Hematopoietic multipotent progenitor cell treated with erythropoietin and hydrocortisone succinate and interleukin-3 and kit ligand, for 8 days (in vitro differentiated cells): ENCODE results near the gene NUCB1.
A peak's percentile ranks its signal among the peaks of the same experiment; 100 is the strongest.

Experiments
- DNase-seq: peaks from one replicate; pipeline ENCODE4 v3.0.0-alpha.2; 2015

The NUCB1 gene

DNA sequence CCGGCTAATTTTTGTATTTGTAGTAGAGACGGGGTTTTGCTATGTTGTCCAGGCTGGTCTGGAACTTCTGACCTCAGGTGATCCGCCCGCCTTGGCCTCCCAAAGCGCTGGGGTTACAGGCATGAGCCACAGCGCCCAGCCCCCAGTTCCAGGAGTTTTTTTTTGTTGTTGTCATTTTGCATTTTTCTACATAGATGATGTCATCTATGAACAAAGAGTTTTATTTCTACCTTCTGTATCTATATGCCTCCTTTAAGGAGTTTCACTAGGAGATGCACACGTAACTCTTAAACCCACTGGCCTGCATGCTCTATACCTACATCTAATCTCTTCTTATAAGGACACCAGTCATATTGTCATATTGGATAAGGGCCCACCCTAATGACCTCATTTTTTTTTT, 38.1 kb downstream of the NUCB1 start:
- no peak for DNase-seq

DNA sequence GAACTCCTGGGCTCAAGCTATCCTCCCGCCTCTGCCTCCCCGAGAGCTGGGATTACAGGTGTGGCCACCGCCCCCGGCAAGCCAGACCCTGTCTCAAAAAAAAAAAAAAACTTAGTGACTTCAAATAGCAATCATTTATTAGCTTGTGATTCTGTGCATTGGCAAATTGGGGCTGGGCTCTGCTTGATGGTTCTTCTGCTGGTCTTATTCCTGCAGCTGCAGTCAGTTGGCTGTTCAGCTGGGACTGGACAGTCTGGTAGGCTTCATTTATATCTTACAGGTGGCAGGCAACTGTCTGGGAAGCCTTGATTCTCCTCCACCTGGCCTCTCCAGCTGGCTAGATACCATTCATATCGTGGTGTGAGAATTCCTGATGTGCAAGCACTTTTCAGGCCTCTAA, 40.8 kb downstream of the NUCB1 start:
- no peak for DNase-seq

DNA sequence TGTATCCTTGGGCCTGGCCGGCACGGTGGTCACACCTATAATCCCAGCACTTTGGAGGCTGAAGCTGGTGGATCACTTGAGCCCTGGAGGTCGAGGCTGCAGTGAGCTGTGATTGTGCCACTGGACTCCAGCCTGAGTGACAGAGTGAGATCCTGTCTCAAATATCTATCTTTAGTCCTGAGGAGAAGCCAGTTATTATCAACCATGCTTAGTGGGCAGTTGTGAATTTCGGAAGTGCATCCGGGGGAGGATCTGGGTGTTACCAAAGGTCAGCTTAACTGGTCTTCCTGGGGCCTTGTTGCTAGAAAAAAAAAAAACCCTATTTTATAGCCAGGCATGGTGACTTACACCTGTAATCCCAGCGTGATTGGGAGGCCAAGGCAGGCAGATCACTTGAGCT, 43.0 kb downstream of the NUCB1 start:
- no peak for DNase-seq

DNA sequence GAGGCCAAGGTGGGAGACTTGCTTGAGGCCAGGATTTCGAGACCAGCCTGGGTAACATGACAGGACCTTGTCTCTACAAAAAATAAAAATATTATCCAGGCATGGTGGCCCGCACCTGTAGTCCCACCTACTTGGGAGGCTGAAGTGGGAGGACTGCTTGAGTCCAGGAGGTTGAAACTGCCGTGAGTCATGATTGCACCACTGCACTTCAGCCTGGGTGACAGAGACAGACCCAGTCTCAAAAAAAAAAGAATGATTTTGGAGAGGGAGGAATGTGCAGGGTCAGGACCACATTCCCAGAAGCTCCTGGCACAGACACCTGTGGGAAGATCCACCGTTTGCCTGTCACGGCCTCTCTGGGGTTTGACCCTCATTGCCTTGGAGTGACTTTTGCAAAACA, 45.3 kb downstream of the NUCB1 start:
- no peak for DNase-seq

DNA sequence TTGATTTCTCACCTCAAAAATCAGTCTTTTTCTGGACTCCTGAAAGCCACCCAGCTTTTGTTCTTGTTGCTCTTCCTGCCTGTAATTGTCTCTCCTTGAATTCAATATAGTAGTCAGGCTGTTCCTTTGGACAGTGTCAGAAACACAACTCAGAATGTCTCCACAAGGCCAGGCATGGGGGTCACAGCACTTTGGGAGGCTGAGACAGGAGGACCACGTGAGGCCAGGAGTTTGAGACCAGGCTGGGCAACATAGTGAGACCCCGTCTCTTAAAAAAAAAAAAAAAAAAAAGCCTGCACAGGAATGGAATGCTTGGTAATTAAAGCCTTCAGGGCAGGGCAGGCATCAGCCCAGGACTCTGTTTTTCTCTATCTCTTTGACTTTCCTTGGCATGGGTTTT, 45.7 kb downstream of the NUCB1 start:
- DNase-seq: no peak

DNA sequence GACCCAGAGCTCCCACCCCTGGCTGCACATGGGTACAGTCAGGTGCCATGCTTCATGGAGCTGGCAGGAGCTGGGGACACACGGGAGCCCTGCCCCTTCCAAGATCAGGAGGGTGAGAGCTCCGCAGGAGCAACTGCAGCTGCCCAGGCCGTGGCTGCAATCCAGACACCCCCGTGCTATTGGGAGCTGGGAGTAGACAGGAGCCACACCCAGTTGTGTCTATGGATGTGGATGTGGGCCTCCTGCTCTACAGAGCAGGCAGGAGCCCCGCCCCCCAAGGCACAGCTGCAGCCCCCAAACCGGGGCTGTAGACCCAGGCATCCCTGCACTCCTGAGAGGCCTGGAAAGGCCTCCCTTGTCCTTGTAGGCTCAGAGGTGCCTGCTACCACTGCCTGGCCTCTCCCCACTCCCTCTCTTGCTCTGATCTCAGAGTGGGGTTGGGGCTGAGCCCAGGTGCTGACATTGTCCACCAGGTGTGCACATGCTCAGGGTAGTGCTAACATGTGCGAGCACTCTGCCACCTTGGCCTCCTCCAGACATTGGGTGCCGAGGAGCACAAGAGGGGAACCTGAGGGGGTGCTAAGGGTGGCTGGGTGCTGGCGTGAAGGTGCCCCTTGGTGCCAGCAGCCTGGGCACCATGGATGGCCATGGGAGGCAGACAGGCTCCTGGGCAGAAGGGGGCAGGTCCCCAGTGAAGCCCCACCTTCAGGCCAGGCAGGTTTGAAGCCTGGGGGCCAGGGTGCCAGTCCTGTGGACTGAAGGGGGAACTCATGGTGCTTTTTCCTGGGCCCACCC, 46.5 kb downstream of the NUCB1 start:
- DNase-seq: no peak

DNA sequence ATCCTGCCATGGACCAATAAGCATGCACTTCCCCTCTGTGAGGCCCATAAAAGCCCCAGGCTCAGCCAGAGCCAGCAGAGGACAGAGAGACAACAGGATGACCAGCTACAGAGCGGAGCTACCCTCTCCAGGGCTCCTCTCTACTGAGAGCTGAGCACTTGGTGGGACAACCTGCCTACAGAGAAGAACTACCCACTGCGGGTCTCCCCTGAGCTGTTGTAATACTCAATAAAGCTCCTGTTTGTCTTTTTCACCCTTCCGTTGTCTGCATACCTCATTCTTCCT, 47.1 kb downstream of the NUCB1 start:
- no peak for DNase-seq

DNA sequence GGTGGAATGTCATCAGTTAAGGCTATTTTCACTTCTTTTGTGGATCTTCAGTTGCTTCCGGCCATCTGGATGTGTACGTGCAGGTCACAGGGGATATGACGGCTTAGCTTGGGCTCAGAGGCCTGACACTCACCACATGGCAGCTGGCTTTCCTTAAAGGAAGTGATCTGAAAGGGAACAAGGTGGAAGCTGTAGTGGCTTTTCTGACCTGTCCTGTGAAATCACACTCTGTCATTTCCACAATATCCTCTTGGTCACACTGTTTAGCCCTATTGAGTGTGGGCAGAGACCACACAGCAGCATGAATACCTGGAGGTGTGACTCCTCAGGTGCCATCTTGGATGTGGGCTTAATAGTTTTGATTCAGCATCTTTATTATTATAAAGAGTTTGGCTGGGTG, 50.0 kb downstream of the NUCB1 start:
- no peak for DNase-seq

DNA sequence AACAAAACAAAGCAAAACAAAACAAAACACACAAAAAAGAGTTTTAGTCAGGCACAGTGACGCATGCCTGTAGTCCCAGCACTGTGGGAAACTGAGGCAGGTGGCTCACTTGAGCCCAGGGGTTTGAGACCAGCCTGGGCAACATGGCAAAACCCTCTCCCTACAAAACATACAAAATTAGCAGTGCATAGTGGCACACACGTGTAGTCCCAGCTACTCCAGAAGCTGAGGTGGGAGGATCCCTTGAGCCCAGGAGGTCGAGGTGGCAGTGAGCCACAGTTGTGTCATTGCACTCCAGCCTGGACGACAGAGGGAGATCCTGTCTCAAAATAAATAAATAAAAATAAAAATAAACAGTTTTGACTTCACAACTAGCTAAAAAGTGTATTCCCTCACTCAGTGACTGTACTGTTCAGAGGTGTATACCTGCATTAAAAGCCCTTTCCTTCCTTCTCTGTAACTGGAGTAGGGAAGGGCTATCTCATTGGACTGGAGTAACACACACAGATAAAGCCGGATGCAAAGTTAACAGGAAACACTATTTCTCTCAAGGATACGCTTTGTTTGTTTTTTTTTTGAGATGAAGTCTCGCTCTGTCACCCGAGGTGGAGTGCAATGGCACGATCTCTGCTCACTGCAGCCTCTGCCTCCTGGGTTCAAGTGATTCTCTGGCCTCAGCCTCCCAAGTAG, 50.9 kb downstream of the NUCB1 start:
- no peak for DNase-seq

DNA sequence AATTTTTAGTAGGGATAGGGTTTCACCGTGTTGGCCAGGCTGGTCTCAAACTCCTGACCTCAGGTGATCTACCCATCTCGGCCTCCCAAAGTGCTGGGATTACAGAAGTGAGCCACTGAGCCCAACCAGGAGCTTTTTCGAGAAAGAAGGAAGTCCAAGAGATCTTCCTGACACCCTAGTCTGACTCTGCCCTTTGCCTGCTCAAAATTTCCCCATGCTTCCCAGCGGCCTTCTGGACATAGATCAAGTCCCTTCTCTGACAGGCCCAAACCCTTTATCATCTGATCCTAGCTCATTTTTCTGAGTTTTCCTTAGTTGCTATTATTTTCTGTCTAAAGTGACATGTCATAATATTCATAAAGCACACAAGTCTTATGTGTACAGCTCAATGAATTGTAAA, 53.0 kb downstream of the NUCB1 start:
- no peak for DNase-seq

DNA sequence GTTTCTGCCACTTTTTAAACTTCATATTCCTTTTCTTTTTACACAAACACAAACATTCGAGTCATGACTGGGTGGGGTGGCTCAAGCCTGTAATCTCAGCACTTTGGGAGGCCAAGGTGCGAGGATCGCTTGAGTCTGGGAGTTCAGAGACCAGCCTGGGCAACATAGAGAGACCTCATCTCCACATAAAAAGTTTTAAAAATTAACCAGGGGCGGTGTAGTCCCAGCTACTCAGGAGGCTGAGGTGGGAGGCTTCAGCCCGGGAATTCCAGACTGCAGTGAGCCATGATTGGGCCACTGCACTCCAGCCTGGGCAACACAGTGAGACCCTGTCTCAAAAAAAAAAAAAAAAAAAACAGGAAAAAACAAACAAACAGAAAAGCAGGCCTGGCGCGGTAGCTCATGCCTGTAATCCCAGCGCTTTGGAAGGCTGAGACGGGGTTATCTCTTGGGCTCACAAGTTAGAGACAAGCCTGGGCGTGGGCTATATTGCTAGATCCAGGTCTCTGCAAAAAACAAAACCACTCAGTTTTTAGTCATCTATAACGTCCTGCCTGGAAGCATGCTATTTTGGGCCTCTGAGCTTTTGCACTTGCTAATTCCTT, 54.0 kb downstream of the NUCB1 start:
- no peak for DNase-seq

DNA sequence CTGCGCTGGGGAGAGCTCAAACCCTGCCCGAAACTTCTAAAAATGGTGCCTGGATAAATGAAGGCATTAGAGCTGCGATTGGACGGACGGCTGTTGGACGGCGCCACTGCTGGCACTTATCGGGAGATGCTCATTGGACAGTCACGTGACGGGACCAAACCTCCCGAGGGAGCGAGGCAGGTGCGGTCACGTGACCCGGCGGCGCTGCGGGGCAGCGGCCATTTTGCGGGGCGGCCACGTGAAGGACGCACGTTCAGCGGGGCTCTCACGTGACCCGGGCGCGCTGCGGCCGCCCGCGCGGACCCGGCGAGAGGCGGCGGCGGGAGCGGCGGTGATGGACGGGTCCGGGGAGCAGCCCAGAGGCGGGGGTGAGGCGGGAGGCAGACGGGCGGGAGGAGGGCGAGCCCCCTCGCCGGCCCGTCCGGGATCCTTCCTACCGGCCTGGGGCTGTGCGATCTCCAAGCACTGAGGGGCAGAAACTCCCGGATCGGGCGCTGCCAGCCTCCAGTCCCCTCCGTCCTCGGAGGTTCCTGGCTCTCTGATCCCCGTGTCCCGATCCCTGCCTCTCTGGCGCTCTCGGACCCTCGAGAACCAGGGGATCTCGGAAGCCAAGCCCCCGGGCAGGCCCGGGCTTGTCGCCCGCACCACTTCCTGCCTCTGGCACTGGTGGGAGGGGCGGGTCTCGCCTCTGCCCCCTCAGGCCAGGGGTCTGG, 54.6 kb downstream of the NUCB1 start, which contains the start of gene BAX:
BAX (plus strand) TSS at position 281 of the 713 bp plus-strand sequence; CDS start at position 335, 54 bp downstream.
- peak; percentile 99 for DNase-seq

DNA sequence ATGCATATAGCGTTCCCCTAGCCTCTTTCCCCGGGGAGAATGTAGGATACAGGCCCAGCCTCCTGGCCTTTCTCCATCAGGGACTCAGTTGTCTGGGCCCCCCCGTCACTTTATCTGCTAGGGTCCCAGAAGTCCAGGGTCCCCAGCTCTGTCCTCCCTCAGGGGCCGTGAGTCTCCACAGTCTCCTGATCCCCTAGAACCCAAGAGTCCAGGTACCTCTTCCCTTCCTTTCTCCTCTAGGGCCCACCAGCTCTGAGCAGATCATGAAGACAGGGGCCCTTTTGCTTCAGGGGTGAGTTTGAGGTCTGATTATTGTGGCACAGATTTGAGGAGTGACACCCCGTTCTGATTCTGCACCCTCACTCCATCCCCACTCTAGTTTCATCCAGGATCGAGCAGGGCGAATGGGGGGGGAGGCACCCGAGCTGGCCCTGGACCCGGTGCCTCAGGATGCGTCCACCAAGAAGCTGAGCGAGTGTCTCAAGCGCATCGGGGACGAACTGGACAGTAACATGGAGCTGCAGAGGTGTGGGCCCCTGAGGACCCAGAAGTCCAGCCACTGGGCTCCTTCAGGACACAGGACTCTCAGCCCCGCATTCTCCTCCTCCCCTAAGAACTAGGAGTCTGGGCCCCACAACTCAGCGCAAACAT, 55.3 kb downstream of the NUCB1 start:
- no peak for DNase-seq

DNA sequence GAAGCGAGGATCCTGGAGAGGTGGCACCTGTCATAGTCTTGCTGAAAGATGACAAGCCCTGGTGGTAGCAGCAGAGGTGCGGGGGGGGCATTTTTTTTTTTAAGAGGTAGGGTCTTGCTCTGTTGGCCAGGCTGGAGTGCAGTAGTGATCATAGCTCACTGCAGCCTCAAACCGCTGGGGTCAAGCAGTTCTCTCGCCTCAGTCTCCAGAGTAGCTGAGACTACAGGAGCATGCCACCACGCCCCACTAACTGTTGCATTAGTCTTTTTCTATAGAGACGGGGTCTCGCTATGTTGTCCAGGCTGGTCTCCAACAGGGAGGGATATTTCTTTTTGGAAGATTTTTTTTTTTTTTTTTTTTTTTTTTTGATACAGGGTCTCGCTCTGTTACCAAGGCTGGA, 57.9 kb downstream of the NUCB1 start:
- no peak for DNase-seq

DNA sequence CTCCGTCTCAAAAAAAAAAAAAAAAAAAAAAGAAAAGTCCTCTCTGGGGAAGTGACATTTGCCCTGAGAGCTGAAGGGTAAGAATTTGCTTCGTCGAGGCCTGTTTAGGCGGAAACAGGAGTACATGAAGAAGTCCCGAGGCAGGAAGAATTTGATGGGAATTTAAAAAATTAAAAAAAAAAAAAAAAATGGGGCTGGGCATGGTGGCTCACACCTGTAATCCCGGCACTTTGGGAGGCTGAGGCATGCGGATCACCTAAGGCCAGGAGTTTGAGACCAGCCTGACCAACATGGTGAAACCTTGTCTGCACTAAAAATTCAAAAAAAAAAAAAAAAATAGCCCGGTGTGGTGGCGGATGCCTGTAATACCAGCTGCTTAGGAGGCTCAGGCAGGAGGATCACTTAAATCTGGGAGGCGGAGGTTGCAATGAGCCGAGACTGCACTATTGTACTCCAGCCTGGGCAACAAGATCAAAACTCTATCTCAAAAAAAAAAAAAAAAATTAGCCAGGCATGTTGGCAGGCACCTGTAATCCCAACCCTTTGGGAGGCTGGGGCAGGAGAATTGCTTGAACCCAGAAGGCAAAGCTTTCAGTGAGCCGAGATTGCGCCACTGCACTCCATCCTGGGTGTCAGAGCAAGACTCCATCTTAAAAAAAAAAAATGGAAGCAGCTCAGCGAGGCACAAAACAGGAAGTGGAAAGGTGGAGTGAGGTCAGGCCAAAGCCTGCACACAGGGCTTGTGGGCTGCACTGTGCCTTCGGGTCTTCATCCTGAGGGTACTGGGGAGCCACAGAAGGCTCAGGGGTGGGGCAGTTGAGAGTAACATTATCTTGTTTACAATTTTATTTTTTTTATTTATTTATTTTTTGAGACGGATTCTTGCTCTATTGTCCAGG, 59.5 kb downstream of the NUCB1 start:
- no peak for DNase-seq

DNA sequence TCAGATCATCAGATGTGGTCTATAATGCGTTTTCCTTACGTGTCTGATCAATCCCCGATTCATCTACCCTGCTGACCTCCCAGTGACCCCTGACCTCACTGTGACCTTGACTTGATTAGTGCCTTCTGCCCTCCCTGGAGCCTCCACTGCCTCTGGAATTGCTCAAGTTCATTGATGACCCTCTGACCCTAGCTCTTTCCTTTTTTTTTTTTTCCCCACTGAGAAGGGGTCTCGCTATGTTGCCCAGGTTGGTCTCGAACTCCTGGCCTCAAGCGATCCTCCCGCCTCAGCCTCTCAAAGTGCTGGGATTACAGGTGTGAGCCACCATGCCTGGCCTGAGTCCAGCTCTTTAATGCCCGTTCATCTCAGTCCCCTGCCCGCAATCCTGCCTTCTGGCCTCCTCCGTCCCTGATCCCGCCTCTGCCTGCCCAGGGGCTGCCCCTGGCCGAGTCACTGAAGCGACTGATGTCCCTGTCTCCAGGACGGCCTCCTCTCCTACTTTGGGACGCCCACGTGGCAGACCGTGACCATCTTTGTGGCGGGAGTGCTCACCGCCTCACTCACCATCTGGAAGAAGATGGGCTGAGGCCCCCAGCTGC, 61.0 kb downstream of the NUCB1 start:
- no peak for DNase-seq

DNA sequence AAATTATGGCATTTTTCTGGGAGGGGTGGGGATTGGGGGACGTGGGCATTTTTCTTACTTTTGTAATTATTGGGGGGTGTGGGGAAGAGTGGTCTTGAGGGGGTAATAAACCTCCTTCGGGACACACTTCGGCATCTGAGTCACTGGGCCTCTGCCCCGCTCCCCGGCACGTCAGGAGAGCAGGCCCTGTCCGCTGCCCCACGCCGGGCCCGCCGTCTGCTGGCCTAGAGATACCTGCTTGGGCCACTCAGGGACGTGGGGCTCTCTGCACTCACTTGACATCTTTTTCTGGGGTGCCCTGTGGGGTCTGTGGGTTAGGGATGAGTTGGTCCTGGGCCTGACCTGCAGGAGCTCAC, 61.5 kb downstream of the NUCB1 start:
- DNase-seq: no peak

DNA sequence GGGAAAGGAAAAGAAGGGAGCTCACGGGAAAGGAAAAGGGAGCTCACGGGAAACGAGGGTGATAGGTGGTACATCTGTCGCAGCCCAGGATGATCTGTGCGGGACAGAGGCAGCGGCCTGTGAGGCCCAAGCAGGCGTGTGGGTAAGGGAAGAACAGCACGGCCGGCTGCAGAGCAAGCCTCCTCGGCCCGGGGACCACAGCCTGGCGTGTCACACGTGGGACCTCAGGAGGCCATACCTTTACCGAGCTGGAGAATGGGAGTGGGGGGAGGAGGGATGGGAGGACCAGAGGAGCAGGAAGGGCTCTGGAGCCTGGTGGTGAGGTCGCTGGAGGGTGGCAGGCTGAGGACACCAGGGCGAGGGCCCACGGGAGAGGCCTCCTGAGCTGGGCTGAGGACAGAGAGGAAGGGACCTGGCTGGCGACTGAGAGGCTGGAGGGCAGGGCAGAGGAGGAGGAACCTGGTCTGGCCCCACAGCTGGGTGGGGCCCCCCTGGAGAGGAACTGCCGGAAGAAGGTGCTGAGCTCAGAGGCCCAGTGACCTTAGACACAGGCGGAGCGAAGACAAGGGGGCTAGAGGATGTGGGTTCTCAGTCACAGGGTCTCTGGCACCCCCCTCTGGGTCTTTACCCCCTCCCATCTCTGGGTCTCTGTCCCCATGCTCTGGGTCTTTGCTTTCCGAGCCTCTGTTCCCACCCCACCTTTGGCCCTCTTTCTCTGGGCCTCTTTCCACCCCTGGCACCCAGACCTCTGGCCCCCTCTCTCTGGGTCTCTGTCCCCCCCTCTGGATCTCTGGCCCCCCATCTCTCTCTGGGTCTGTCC, 62.1 kb downstream of the NUCB1 start:
- DNase-seq: peak; percentile 89

DNA sequence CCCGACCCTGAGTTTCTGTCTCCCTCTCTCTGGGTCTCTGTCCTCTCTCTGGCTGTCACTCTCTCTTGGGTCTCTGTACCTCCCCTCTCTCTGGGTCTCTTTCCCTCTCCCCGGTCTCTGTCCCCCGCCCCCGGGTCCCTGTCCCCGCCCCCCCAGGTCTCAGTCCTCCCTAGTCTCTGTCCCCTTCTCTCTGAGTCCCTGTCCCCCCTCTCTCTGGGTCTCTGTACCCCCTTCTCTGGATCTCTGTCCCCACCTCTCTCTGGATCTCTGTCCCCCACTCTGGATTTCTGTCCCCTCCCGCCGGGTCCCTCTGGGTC, 62.7 kb downstream of the NUCB1 start:
- no peak for DNase-seq

DNA sequence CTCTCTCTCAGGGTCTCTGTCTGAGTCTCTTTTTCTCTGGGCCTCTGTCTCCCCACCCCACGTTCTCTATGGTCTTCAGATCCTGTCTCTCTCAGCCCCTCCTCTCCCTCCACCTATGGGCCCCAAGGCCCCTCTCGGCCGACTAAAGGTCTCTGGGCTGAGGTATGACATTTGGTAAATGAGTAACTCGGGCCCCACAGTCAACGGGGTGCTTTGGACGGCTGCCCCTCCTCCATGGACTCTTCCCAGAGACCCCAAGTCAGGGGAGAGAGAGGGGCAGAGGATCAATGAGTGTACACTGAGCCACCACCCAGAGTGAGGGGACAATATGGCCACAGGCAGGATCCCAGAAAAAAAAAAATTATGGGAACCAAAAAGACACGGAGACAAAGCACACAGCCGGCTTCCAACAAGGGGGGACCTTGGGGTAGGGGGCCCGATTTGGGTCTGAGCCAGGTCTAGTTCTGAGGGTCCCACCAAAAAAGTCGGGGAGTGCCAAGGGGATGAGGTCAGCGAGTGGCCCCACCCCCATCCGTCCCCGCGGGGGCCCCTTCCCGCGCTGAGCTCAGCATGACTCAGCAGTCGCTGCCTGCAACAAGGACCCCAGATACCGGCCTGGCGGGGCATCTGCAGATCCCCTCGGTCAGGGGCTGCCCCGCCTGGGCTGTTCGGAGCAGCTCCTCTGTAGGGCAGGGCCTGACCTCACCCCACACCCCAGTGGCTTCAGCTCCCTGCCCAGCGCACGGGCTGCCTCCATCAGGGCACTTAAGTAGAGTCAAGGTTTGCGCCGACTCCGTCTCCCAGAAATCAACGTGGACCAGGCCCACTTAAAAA, 63.5 kb downstream of the NUCB1 start:
- peak; percentile 86 for DNase-seq
